ENCODE results near the gene DEFB112. TPM values are rescaled to one million over a fixed set of nuclear protein-coding genes. Genes with fewer than 3 reads are reported as not detected.

DEFB112 gene
- total and polyA plus RNA-seq, 2 experiments from 2014 or later = not detected

GRCh38 chr6:50021894-50022293 is 27.8 kb downstream of the DEFB112 start, which contains the start of gene DEFB110:
DEFB110 (minus strand) TSS chr6:50021994; CDS start chr6:50021935, 59 bp downstream.
- Histone ChIP-seq H3K9me3 (ENCODE audit: low read depth) (no peaks in the 10 kb centered on the region), H3K4me1 (ENCODE audit: insufficient read depth) (no peaks in the 10 kb centered on the region), H4K20me1 (ENCODE audit: insufficient read depth, poor library complexity, severe bottlenecking) (no peaks in the 10 kb centered on the region), H2AFZ (no peak within 1 kb of the TSS), H3K79me2 (no peaks in the 10 kb centered on the region), H3K36me3 (replicated peaks; ENCODE audit: insufficient read depth, low read depth) (no peaks in the 10 kb centered on the region), H3K27ac (no peak within 1 kb of the TSS), H3K4me3 (no peak within 1 kb of the TSS), H3K9me2 (replicated peaks; ENCODE audit: insufficient read depth) (no peaks in the 10 kb centered on the region), H3K27me3 (no peaks in the 10 kb centered on the region), H3K4me2 (no peak within 1 kb of the TSS)
- no peak for DNase-seq (ENCODE audit: low spot score)
- TF ChIP-seq EZH2phosphoT487 (IDR thresholded peaks at IDR 0.05; ENCODE audit: low read depth, severe bottlenecking, unreplicated experiment) = no peak
- TF ChIP-seq EZH2 (IDR thresholded peaks at IDR 0.05; ENCODE audit: borderline replicate concordance) = no peak
- TF ChIP-seq CTCF (IDR thresholded peaks at IDR 0.05; ENCODE audit: poor library complexity) = no peak

- DNase-seq (ENCODE audit: low spot score) = no peak
- Histone ChIP-seq H3K4me1 (ENCODE audit: insufficient read depth) (no peaks in the 10 kb centered on the region), H3K79me2 (no peaks in the 10 kb centered on the region), H3K27me3 (no peaks in the 10 kb centered on the region), H4K20me1 (ENCODE audit: insufficient read depth, poor library complexity, severe bottlenecking) (no peaks in the 10 kb centered on the region), H3K9me3 (ENCODE audit: low read depth) (no peaks in the 10 kb centered on the region), H3K27ac (no peak overlapping the region), H2AFZ (no peak overlapping the region), H3K4me3 (no peak overlapping the region), H3K36me3 (replicated peaks; ENCODE audit: insufficient read depth, low read depth) (no peaks in the 10 kb centered on the region), H3K4me2 (no peak overlapping the region), H3K9me2 (replicated peaks; ENCODE audit: insufficient read depth) (no peaks in the 10 kb centered on the region)
- TF ChIP-seq EZH2phosphoT487 (IDR thresholded peaks at IDR 0.05; ENCODE audit: low read depth, severe bottlenecking, unreplicated experiment) (no peak), EZH2 (IDR thresholded peaks at IDR 0.05; ENCODE audit: borderline replicate concordance) (no peak), CTCF (IDR thresholded peaks at IDR 0.05; ENCODE audit: poor library complexity) (no peak)
- WGBS (ENCODE audit: low lambda C conversion rate, missing lambda C conversion rate) = 88% methylated on average over 3 of the region's 3 CpGs
These were observed 41.9 kb downstream of the DEFB112 start for GRCh38 chr6:50007819-50008218.

GRCh38 chr6:50003139-50003538 is 46.6 kb downstream of the DEFB112 start:
- H3K4me1 ChIP-seq (ENCODE audit: insufficient read depth) = no peaks in the 10 kb centered on the region
- no peak for TF ChIP-seq EZH2 (IDR thresholded peaks at IDR 0.05; ENCODE audit: borderline replicate concordance)
- TF ChIP-seq CTCF (IDR thresholded peaks at IDR 0.05; ENCODE audit: poor library complexity) = no peak
- TF ChIP-seq EZH2phosphoT487 (IDR thresholded peaks at IDR 0.05; ENCODE audit: low read depth, severe bottlenecking, unreplicated experiment) = no peak
- no peak overlapping the region for H3K27ac ChIP-seq
- no peaks in the 10 kb centered on the region for H3K79me2 ChIP-seq
- no peak overlapping the region for H2AFZ ChIP-seq
- H3K36me3 ChIP-seq (replicated peaks; ENCODE audit: insufficient read depth, low read depth) = no peaks in the 10 kb centered on the region
- no peak overlapping the region for H3K4me2 ChIP-seq
- no peaks in the 10 kb centered on the region for H3K9me2 ChIP-seq (replicated peaks; ENCODE audit: insufficient read depth)
- WGBS (ENCODE audit: low lambda C conversion rate, missing lambda C conversion rate) = 82% methylated on average over 3 of the region's 3 CpGs
- H3K4me3 ChIP-seq = no peak overlapping the region
- H3K9me3 ChIP-seq (ENCODE audit: low read depth) = no peaks in the 10 kb centered on the region
- H3K27me3 ChIP-seq = no peaks in the 10 kb centered on the region
- DNase-seq (ENCODE audit: low spot score) = no peak
- no peaks in the 10 kb centered on the region for H4K20me1 ChIP-seq (ENCODE audit: insufficient read depth, poor library complexity, severe bottlenecking)

GRCh38 chr6:49995278-49995677 is 54.5 kb downstream of the DEFB112 start:
- Histone ChIP-seq H3K27ac (no peak overlapping the region), H3K9me3 (ENCODE audit: low read depth) (no peaks in the 10 kb centered on the region), H3K36me3 (replicated peaks; ENCODE audit: insufficient read depth, low read depth) (no peaks in the 10 kb centered on the region), H3K79me2 (no peaks in the 10 kb centered on the region), H3K9me2 (replicated peaks; ENCODE audit: insufficient read depth) (no peaks in the 10 kb centered on the region), H3K4me3 (no peak overlapping the region), H3K4me1 (ENCODE audit: insufficient read depth) (no peaks in the 10 kb centered on the region), H3K27me3 (no peaks in the 10 kb centered on the region), H3K4me2 (no peak overlapping the region), H4K20me1 (ENCODE audit: insufficient read depth, poor library complexity, severe bottlenecking) (no peaks in the 10 kb centered on the region), H2AFZ (no peak overlapping the region)
- no peak for DNase-seq (ENCODE audit: low spot score)
- no peak for TF ChIP-seq EZH2phosphoT487 (IDR thresholded peaks at IDR 0.05; ENCODE audit: low read depth, severe bottlenecking, unreplicated experiment)

Other genes starting within 250 kb of the DEFB112 start
- gene CRISP1, start 183.4 kb downstream of the DEFB112 start, total RNA-seq = not detected in 2 replicates
- not detected in 2 replicates for gene CRISP1, start 183.4 kb downstream of the DEFB112 start, polyA plus RNA-seq
- gene DEFB114, start 85.8 kb downstream of the DEFB112 start, total RNA-seq = not detected in 2 replicates
- not detected in 2 replicates for gene DEFB114, start 85.8 kb downstream of the DEFB112 start, polyA plus RNA-seq
- not detected in 2 replicates for gene DEFB113, start 80.3 kb downstream of the DEFB112 start, total RNA-seq
- not detected in 2 replicates for gene DEFB113, start 80.3 kb downstream of the DEFB112 start, polyA plus RNA-seq
- not detected in 2 replicates for gene DEFB110, start 27.9 kb downstream of the DEFB112 start, total RNA-seq
- not detected in 2 replicates for gene DEFB110, start 27.9 kb downstream of the DEFB112 start, polyA plus RNA-seq

All from hepatocyte (in vitro differentiated cells).